ENCODE data around the gene RIPOR3. TPM values are rescaled to one million over a fixed set of nuclear protein-coding genes. Genes with fewer than 3 reads are reported as not detected.
"Not testable (repeated sequence)": the region's sequence is repeated elsewhere in the genome, so short reads cannot be mapped to it uniquely, and the experiment has no call there.

RIPOR3 gene
- total RNA-seq, 2 donors from 2014 or later = 4.5 to 8.4 TPM

GRCh38 chr20:50717974-50718761 is 26.8 kb upstream of the RIPOR3 start:
- TF ChIP-seq CTCF (IDR thresholded peaks at IDR 0.05) = no peak
- Histone ChIP-seq H3K27me3 (replicated peaks; ENCODE audit: insufficient read depth) (no peaks in the 10 kb centered on the region), H3K4me3 (no peak overlapping the region), H3K4me1 (ENCODE audit: control insufficient read depth in 1 of 2, low read depth in 2 of 2) (peaks cover 4 to 16% of the 10 kb centered on the region in 2 donors), H3K27ac (no peak overlapping the region), H3K36me3 (no peaks in the 10 kb centered on the region), H3K9me3 (no peaks in the 10 kb centered on the region)
- no peak for DNase-seq (ENCODE audit: low spot score)
- ATAC-seq (ENCODE audit: insufficient number of reproducible peaks, low FRiP score, low read depth) = no peak

- TF ChIP-seq CTCF (IDR thresholded peaks at IDR 0.05) = no peak
- no peaks in the 10 kb centered on the region for H3K27me3 ChIP-seq (replicated peaks; ENCODE audit: insufficient read depth)
- DNase-seq (ENCODE audit: low spot score) (no peak), ATAC-seq (ENCODE audit: insufficient number of reproducible peaks, low FRiP score, low read depth) (no peak)
- no peak overlapping the region for H3K4me3 ChIP-seq
- H3K9me3 ChIP-seq = no peaks in the 10 kb centered on the region
- no peak overlapping the region for H3K27ac ChIP-seq
- H3K36me3 ChIP-seq = no peaks in the 10 kb centered on the region
- peaks cover 1 to 7% of the 10 kb centered on the region in 2 donors for H3K4me1 ChIP-seq (ENCODE audit: control insufficient read depth in 1 of 2, low read depth in 2 of 2)
Measured at GRCh38 chr20:50717312-50717711, 26.0 kb upstream of the RIPOR3 start.

- Histone ChIP-seq H3K4me1 (ENCODE audit: control insufficient read depth in 1 of 2, low read depth in 2 of 2) (peaks cover 0 to 2% of the 10 kb centered on the region in 2 donors), H3K27me3 (replicated peaks; ENCODE audit: insufficient read depth) (no peaks in the 10 kb centered on the region), H3K9me3 (no peaks in the 10 kb centered on the region), H3K27ac (no peak overlapping the region), H3K36me3 (no peaks in the 10 kb centered on the region), H3K4me3 (no peak overlapping the region)
- TF ChIP-seq CTCF (IDR thresholded peaks at IDR 0.05) = no peak
- DNase-seq (ENCODE audit: low spot score) = no peak
- no peak for ATAC-seq (ENCODE audit: insufficient number of reproducible peaks, low FRiP score, low read depth)
Measured at GRCh38 chr20:50716518-50716917, 25.2 kb upstream of the RIPOR3 start.

- H3K4me3 ChIP-seq = no peak overlapping the region
- no peaks in the 10 kb centered on the region for H3K4me1 ChIP-seq (ENCODE audit: control insufficient read depth in 1 of 2, low read depth in 2 of 2)
- ATAC-seq (ENCODE audit: insufficient number of reproducible peaks, low FRiP score, low read depth) (no peak), DNase-seq (ENCODE audit: low spot score) (no peak)
- no peaks in the 10 kb centered on the region for H3K9me3 ChIP-seq
- H3K27ac ChIP-seq = no peak overlapping the region
- no peaks in the 10 kb centered on the region for H3K27me3 ChIP-seq (replicated peaks; ENCODE audit: insufficient read depth)
- no peaks in the 10 kb centered on the region for H3K36me3 ChIP-seq
- TF ChIP-seq CTCF (IDR thresholded peaks at IDR 0.05) = no peak
Measured at GRCh38 chr20:50715694-50716093, 24.4 kb upstream of the RIPOR3 start.

- ATAC-seq (ENCODE audit: insufficient number of reproducible peaks, low FRiP score, low read depth); H3K36me3 ChIP-seq; H3K9me3 ChIP-seq; DNase-seq (ENCODE audit: low spot score); H3K4me1 ChIP-seq (ENCODE audit: control insufficient read depth in 1 of 2, low read depth in 2 of 2); H3K27ac ChIP-seq; H3K4me3 ChIP-seq; H3K27me3 ChIP-seq (replicated peaks; ENCODE audit: insufficient read depth): not testable (repeated sequence)
Measured at GRCh38 chr20:50714426-50714825, 23.1 kb upstream of the RIPOR3 start.
